NCI-H2107 treated with DMSO at 0.1 percent for 48 hours (cell line): ENCODE data around the gene SPATA13.
"Not testable (repeated sequence)": the region's sequence is repeated elsewhere in the genome, so short reads cannot be mapped to it uniquely, and the experiment has no call there.

Experiments
- DNase-seq: peaks from one replicate; lab custom pipeline; 2025; ENCODE audit not compliant: unreplicated experiment; lab: John Stamatoyannopoulos, UW

SPATA13 gene

DNA sequence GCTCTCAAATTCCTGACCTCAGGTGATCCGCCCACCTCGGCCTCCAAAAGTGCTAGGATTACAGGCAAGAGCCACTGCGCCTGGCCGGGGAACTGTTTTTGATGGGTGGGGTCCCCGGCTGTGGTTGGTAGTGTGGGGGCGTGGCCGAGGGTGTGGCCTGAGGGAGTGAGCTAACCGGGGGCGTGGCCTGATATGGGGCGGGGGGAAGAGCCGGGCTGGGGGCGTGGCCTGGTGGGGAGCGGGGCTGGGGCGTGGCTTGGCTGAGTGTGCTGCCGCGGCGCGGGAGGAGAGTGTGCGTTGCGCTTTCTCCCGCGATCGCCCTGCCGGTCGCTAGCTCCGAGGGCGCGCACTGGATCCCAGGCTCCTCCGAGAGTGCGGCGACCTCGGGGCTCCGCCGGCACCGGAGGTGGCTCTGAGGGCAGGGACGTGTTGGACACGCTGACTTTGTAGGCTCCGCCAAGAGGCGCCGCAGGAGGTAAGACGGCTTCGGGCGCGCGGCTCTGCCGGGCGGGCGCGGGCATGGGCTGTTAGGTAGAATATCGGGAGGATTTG, at the start of gene SPATA13:
Gene SPATA13, plus strand, starts transcription at position 263 of the 552 bp plus-strand sequence. CDS start 62,210 bp downstream, outside the sequence.
- no peak for DNase-seq

DNA sequence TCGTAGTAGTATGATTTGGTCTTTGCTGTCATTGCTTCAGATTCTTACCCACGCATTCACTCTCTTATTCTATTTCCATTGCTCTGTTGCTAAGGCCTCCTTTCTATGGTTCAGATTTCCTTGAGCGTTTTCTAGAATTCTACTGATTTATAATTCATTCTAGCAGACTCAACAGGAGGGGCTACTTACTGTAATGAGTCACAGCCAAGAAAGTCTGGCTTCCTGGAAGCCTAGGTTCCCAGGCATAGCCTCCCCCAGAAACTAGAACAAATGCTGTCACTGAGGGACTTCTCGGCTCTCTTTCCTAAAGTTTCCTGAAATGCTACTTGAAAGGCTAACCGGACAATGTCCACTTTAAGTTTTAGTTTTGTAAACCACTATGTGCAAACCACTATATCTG, 47.7 kb upstream of the SPATA13 start:
- DNase-seq: no peak

DNA sequence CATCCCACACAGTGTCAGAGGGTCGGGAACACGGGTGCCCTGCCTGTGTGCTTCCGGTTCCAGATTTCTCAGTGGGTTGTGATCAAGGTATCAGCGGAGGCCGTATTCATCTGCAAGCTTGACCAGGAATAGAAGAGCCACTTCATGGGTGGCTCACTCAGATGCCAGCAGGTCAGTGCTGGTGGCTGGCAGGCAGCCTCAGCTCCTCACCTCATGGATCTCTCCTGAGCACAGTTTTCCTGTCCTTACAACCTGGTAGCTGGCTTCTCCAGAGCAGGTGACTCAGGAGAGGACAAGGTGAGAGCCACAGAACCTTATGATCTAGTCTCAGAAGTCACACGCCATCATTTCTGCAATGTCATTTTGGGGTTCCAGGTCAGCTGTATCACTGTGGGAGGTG, 44.8 kb upstream of the SPATA13 start:
- no peak for DNase-seq

DNA sequence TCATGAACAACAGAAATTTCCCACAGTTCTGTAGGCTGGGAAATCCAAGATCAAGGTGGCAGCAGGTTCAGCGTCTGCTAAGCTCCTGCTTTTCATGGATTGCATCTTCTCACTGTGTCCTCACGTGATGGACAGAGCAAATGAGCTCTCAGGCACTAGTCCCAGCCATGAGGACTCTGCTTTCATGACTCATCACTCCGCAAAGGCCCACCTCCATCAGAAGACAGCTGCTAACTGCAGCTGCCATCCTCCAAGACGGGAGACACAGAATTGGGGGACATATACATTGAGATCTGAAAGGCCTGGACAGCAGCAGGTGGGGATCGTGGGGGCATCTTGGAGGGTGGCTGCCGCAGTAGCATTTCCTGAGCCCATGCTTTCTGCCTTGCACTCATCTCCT, 44.4 kb upstream of the SPATA13 start:
- no peak for DNase-seq

DNA sequence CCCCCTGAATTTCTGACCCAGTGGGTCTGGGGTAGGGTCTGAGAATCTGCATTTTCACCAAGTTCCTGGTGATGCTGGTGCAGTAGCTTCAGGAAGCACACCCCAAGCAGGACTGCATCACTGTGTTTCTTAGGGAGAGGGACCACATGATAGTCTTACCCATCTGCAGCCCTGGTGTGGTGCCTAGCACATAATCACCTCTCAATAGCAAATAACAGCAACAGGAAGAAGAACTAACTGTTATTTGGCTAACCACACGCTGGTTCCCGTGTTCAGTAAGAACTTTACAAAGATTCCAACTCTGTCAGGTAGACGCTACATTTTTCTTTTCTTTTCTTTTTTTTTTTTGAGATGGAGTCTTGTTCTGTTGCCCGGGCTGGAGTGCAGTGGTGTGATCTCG, 41.9 kb upstream of the SPATA13 start:
- DNase-seq: no peak

DNA sequence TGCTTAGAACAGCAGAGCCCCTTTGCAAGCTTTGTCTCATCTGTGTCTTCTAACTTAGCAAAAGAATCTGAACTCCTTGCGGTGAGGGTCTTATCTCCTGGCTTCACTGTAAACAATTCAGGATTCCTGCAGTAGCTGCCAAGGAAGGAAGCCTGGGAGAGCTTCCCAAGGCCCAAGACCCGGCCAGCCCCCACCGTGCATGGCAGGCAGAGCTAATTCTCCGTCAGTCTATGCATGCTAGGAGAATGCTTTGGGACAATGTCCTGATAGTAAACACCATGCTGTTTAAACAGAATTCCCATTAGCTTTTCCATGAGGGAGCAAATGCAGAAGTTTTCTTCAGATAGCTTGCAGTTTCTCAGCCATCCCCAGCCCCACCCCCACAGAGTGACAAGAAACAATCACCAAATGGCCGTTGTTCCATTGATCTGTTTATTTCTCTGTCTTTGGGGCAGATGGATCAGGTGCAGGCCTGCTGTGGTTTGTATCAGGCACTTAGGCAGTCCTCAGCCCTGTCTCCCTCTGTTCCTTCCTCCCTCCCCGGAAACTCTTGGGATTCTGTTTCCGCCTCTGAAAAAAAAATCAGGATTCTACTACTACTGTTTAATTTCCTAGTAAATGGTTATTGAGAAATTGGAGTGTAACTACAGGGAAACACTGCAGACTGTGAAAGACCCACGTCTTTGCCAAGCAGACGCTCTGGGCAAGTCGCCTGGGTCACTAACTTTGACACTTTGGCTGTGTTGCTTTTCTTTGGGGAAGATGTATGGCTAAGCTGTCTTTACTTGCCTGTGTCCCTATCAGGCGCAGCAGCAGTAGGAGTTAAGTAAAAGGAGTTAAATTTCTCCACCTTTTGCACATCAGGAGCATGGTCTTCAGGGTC, 40.7 kb upstream of the SPATA13 start:
- DNase-seq: no peak

DNA sequence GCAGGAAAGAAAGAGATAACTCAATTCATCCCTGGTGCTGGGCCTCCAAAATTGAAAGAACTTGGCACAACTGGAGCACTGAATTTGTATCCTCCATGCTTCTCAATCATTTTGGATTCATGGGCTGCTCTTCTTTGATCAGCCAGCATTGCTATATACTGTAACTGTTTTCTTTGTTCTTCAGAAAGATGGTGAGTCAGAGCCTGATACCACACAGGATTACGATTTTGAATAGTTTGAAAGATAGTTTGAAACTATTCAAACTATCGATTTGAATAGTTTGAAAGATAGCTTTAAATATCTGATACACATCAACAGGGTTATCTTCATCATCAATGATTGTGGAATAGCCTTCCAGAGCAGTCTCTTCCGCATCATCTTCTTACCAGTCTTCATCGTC, 38.5 kb upstream of the SPATA13 start:
- not testable (repeated sequence) for DNase-seq

DNA sequence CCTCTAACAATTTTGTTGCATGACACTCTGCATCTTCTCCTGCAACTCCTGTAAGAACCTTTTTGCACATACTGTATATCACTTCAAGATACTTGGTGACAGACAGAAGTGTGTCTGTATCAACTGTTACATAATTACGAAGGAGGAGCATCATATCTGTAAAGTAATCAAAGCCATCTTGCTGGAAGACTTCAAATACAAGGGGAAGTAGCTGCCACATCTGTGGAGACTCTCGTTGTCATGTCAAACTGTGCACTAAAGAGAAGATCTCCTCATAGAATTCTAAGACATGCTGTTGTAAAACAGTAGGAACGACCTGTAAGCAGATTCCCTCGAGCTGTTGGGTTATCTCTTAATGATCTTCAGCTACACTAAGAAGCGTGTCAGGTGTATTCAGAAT, 38.0 kb upstream of the SPATA13 start:
- no peak for DNase-seq

DNA sequence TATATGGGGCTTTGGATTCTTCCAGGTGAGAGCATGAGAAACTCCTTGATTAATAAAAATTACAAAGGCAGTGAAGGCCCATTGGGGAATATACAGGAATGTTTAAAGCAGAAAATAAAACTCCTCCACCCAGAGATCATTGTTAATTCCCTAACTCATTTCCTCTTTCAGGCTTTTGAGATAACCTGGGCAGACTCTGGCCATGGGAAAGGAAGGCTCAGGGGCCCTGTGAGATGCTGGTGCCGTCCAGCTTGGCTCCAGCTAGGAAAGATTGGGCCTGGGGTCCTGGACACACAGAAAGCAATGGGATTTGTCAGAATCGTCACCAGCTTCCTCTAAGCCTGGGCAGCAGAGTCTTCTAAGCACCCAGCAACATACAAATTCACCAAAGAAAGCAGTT, 36.8 kb upstream of the SPATA13 start:
- DNase-seq: no peak

DNA sequence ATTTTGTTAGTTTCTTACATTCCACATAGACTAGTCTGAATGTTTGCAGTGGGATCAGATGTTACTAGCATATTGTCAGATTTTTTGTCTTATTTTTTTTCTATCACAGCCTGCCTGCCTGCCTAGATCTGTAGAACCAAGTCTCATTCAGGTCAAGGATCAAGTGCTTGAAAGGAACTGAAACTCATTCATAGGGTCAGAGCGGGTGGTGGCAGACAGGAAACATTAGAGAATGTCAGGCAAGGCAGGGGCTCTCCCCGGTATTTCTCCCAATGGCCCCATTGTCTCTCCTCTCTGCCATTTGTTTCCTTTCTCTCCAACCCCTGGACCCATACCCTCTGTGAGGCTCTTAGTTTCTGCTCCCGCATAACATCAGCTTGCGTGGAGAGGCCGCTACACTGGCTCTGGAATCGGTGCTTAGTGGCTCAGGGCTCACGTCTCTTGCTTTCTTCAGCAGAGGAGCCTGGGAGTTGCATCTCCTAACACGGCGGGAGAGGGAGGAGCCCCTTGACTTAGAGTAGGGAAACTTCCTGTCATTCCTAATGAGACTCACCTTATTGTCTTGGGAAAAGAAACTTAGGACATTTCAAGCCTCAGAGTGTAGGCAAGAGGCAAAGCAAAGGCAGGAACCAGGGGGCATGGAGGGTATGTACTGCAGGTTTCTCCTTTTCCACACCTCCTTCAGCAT, 35.6 kb upstream of the SPATA13 start:
- DNase-seq: no peak

DNA sequence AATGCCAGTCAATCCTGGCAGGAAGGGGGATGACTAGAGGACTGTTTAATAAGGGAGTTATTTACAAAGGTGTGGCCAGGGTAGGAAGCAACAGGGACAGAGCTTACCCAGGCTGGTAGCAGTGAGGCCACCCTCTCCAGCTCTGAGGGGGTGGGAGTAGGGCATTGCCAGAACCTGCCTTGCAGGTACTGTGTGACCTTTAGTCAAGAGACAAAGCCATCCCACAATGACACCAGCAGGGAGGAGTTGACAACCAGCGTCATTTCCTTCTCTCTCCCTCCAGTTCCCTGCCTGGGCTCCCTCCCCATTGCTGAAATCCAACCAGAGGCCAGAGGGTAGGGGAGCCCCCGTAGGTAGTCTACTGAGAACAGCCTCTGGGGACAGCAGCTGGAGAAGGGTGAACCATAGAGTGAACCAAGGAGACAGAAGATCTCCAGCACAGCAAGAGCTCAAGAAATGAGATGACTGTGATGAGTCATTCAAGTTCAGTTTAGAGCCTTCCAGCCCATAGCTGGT, 33.3 kb upstream of the SPATA13 start:
- no peak for DNase-seq

DNA sequence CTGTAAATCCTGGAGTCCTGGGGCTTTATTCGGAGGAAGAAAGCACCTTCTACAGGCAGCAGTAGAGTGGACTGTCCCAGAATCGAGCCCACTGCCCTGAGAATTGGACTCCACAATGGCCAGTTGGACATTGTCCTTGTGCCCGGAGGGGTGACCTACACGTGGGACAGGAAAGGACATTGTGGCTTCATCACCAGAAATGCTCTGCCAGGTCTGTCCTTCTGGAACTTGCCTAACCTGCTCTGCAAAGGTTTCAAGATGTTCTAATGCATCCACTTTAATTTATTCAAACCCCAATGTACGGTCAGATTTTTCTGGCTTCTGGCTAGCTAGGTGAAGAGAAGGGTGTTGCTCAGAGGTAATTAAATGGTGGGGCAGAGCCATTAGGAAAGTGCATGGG, 32.4 kb upstream of the SPATA13 start:
- no peak for DNase-seq

DNA sequence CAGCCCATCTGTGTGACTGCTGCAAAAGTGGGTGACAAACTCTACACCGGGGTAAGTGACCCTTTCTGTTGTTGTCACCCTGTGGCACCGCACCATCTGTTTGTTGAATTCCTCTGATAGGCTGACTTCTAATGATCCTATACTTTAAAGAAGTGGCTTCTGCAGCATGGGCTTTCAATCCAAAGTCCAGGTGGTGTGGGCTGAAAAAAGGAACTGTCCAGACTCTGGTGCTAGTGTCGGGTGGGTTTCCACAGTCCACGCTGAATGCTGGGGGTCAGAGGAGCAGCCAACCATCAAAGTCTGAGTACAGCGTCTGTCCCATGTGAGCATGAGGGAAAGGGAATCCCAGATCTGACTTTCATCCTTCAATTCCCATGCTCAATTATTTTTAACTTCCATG, 31.6 kb upstream of the SPATA13 start:
- no peak for DNase-seq

DNA sequence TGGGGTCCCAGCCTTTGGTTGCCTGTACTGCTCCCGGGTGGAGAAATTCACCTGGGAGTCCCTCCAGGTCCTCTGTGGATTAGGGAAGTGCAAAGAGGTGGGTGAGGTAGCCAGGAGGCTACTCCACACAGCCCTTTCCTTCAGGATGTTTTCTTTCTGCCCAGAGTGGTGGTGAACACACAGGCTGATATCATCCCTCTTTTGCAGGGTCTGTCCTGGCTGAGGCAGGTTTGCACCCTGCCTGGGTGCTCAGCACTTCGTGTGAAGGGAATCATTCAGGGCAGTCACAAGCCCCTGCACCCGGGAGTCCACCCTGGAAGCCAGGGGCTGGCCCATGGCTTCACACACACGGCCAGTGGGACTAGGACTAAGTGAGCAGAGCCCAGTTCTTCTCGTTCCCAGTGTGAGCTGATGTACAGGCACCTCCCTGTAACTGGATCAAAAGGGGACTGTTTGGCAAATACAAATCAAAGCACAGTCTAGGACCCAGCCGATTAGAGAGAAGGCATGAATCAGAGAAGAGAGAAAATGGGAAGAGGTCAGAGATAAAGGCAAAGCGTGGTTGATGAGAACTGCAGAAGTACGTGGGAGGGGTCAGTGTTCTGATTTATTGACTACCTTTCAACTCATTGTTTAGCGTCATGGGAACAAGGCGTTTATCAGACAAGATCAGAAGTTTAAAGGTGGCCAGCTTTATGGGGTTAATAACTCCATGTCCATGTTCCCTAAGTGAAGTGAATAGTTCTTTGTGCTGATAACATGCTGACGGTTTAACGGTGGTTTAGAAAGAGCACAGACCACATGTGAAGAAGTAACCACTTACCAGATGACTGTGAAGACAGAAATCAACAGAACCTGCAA, 30.4 kb upstream of the SPATA13 start:
- DNase-seq: no peak

DNA sequence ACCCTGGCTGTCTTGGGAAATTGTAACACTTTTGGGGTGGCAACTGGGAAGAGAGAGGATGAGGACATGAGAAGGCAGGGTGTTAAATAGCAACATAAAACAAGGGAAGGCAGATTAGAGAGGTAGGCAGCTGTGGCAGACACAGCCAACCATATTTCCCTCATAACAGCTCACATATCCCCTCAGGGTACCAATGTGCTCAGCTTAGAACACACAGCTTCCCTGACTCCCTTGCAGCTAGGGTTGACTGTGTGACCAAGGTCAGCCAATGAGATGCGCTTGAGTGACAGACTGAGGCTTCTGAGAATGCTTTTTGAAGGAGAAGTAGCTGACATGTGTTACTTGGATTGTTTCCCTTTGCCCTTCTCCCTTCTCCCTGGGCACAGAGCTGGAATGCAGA, 28.8 kb upstream of the SPATA13 start:
- DNase-seq: no peak

DNA sequence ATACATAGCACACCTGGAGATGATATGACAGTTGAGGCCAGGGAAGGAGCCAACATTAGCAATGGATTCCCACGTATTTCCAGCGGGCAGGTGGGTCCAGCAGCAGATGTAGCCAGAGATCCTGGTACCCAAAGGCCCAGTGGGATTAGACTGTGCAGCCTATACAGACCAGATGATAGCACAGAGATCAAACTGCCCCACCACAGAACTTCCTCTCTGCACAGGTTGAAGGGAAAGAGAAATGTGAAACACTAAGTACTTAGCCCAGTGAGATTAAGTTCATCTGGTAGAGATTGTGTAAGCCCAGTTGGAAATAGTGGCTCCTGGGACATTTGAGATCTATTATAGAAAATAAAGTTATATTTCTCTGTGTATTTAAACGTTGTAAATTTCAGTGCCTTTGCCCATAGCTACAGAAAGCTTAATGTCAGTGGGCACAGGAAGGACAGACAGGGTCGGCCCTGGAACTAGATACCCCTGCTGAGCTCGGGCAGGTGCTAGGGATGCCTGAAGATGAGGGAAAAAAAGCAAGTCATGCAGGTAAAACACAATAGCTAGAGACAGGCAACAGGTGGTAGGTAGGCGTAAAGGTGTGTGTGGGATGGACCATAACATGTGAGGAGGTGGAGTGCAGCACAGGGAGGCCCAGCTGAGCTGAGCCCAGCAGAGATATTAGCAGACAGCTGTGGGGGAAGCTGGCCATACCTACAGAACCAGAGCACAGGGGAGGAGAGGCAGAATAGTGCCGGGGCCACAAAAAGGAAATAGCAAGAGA, 27.3 kb upstream of the SPATA13 start:
- DNase-seq: no peak

DNA sequence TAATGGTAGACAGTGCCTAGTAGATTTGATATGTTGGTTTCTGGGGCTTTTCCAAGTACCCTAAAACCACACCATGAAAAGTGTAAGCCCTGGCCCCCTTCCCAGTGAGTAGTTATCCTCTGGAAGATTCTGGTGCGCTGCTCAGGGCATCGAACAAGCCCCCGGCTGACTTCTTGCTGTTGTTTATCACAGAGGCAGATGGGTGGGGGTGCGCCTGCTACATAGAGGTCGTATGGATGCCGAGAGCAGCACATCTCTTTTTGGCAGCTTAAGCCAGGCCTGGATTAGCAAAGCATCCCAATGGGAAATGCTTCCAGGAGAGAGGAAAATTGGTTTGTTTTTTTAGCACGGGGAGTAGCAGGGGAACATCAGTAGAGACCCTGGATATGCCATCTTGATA, 26.3 kb upstream of the SPATA13 start:
- DNase-seq: no peak

DNA sequence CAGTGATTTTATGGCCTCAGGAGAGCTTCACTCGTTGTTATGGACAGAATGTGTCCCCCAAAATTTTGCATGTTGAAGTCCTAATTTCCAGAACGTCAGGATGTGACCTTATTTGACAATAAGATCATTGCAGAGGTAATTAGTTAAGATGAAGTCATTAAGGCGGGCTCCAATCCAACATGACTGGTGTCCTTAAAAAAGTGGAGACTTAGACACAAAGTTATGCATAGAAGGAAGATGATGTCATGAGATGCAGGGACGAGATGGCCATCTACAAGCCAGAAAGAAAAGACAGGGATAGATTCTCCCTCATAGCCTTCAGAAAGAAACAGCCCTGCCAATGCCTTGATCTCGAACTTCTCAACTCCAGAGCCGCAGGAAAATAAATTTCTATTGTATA, 25.8 kb upstream of the SPATA13 start:
- no peak for DNase-seq

DNA sequence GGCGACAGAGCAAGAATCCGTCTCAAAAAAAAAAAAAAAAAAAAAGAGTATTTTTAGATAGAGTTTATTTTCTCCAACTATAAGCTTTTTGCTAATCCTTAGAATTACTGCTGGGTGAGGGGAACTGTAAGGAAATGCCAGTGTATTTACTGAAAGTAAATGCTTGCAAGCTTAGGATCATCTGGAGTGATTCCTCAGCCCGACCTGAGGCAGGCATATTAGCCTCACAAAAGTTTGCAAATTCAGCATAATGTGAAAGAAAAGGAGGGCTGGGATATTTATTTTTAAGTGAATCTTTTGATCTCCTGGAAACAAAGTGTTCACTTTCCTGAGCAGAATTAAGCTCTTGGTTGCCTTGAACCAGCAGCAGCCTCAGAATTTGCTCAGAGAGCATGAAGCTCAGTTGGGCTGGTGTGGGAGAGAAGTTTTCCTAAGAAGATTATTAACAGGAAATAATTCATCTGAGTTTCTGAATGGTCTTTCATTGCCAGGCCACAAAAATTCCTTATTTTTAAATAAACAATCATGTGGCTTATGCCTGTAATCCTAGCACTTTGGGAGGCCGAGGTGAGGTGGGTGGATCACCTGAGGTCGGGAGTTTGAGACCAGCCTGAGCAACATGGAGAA, 24.7 kb upstream of the SPATA13 start:
- no peak for DNase-seq

DNA sequence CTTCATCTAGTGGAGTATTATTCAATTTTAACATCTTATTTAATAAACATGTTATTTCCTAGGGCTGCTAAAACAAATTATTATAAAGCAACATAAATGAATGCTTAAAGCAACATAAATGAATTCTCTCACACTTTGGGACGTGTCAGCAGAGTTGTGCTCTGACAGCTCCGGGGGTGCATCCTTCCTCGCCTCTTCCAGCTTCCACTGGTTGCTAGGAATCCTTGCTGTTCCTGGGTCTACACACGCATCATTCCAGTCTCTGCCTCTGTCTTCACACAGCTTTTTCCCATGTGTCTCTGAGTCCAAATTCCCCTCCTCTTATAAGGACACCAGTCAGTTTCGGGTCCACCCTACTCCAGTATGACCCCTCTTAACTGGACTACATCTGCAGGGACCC, 21.6 kb upstream of the SPATA13 start:
- DNase-seq: no peak
